Hepatocyte (in vitro differentiated cells): Measurements from ENCODE around the gene SLCO3A1. TPM values are rescaled to one million over a fixed set of nuclear protein-coding genes. Genes with fewer than 3 reads are reported as not detected.

Experiments
- DNase-seq: peaks from one replicate; pipeline ENCODE4 v3.0.0-alpha.2; 2016; ENCODE audit warnings: low spot score
- H2AFZ ChIP-seq: fragments of 200-600 bp; sonication (generic); 2 replicates; pipeline ENCODE4 v1.6.0; 2016; ENCODE audit warnings: antibody characterized with exemption, mild to moderate bottlenecking
- H3K27ac ChIP-seq: fragments of 200-600 bp; sonication (generic); 2 replicates; pipeline ENCODE4 v1.5.1; 2016; ENCODE audit warnings: mild to moderate bottlenecking
- H3K27me3 ChIP-seq: fragments of 200-600 bp; sonication (generic); 2 replicates; pipeline ENCODE4 v1.6.1; 2016
- H3K36me3 ChIP-seq: fragments of 200-600 bp; sonication (generic); replicated peaks from 2 replicates; pipeline ENCODE4 v1.5.1; 2016; ENCODE audit warnings: low read depth; ENCODE audit not compliant: insufficient read depth
- H3K4me1 ChIP-seq: fragments of 200-600 bp; sonication (generic); 2 replicates; pipeline ENCODE4 v1.5.1; 2016; ENCODE audit warnings: mild to moderate bottlenecking, moderate library complexity; ENCODE audit not compliant: insufficient read depth
- H3K4me2 ChIP-seq: fragments of 200-600 bp; sonication (generic); 2 replicates; pipeline ENCODE4 v1.6.0; 2016
- H3K4me3 ChIP-seq: fragments of 200-600 bp; sonication (generic); 2 replicates; pipeline ENCODE4 v1.5.1; 2016; ENCODE audit warnings: mild to moderate bottlenecking
- H3K79me2 ChIP-seq: fragments of 200-600 bp; sonication (generic); 2 replicates; pipeline ENCODE4 v1.6.0; 2017; ENCODE audit warnings: mild to moderate bottlenecking
- H3K9me2 ChIP-seq: fragments of 200-600 bp; sonication (generic); replicated peaks from 2 replicates; pipeline ENCODE4 v1.6.0; 2017; ENCODE audit warnings: mild to moderate bottlenecking; ENCODE audit not compliant: insufficient read depth
- H3K9me3 ChIP-seq: fragments of 200-600 bp; sonication (generic); 2 replicates; pipeline ENCODE4 v1.5.1; 2016; ENCODE audit warnings: low read depth, mild to moderate bottlenecking
- H4K20me1 ChIP-seq: fragments of 200-600 bp; sonication (generic); 2 replicates; pipeline ENCODE4 v1.6.0; 2016; ENCODE audit warnings: mild to moderate bottlenecking; ENCODE audit not compliant: insufficient read depth, poor library complexity, severe bottlenecking
- EZH2 ChIP-seq: fragments of 200-600 bp; sonication (generic); IDR thresholded peaks from 2 replicates; pipeline ENCODE4 v1.6.1; 2016; ENCODE audit warnings: antibody characterized with exemption, mild to moderate bottlenecking, borderline replicate concordance
- EZH2phosphoT487 ChIP-seq: fragments of 200-600 bp; sonication (generic); IDR thresholded peaks from one replicate; pipeline ENCODE4 v1.6.1; 2018; ENCODE audit warnings: antibody characterized with exemption, mild to moderate bottlenecking, low read depth, moderate library complexity; ENCODE audit not compliant: unreplicated experiment, severe bottlenecking
- WGBS: methylation state at CpG from one replicate; pipeline ENCODE4 v1.1.6; 2016; ENCODE audit warnings: low lambda C conversion rate; ENCODE audit errors: missing lambda C conversion rate; 5-methylcytosine and 5-hydroxymethylcytosine counted together
- polyA plus RNA-seq: library from polyadenylated mRNA; unstranded; fragments of >200 nt; fragmentation: Nextera tagmentation; extraction: Ambion mirVana; gene quantifications from 2 replicates; pipeline ENCODE4 v1.2.1, GENCODE V29; 2016
- total RNA-seq: library from RNA; depleted of rRNA; stranded (reverse); fragments of >200 nt; gene quantifications from 2 replicates; pipeline ENCODE4 v1.2.3, GENCODE V29; 2014
- TF ChIP-seq, protein P1 (sequence below): fragments of 200-600 bp; sonication (generic); IDR thresholded peaks from 2 replicates; pipeline ENCODE4 v1.5.1; 2016; ENCODE audit warnings: antibody characterized with exemption, mild to moderate bottlenecking; ENCODE audit not compliant: poor library complexity

The SLCO3A1 gene
- total and polyA plus RNA-seq, 2 experiments from 2014 or later = 1.3 to 5.4 TPM

DNA sequence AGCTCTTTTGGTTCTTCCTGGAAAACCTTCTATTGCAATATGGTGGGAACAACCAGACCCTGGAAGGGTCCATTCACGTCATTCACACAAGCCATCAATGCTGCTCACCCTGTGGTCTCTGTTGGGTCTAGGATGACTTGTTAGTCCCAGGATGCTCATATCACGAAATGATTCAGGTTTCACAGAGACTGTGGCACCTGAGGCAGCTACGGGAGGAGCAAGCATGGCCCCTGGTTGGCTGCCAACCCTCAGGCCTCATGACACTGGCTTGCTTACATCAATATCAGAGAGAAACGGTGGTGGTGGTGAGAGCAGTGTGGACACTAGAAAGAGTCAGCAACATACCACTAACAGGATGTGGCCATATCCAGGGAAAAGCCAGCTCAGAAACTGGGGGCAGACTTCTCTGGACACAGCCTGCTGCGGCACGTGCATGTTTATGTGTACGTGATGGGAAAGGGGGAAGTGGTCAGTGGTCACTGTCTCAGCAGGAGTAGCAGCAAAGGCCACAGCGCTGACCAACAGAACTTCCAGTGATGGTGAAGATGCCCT, 331.2 kb downstream of the SLCO3A1 start:
- no peaks in the 10 kb centered on the region for H3K27me3 ChIP-seq
- no peak overlapping the region for H2AFZ ChIP-seq
- no peaks in the 10 kb centered on the region for H4K20me1 ChIP-seq
- TF ChIP-seq EZH2phosphoT487 = no peak
- TF ChIP-seq, protein P1, sequence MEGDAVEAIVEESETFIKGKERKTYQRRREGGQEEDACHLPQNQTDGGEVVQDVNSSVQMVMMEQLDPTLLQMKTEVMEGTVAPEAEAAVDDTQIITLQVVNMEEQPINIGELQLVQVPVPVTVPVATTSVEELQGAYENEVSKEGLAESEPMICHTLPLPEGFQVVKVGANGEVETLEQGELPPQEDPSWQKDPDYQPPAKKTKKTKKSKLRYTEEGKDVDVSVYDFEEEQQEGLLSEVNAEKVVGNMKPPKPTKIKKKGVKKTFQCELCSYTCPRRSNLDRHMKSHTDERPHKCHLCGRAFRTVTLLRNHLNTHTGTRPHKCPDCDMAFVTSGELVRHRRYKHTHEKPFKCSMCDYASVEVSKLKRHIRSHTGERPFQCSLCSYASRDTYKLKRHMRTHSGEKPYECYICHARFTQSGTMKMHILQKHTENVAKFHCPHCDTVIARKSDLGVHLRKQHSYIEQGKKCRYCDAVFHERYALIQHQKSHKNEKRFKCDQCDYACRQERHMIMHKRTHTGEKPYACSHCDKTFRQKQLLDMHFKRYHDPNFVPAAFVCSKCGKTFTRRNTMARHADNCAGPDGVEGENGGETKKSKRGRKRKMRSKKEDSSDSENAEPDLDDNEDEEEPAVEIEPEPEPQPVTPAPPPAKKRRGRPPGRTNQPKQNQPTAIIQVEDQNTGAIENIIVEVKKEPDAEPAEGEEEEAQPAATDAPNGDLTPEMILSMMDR = no peak
- TF ChIP-seq EZH2 = no peak
- WGBS = 93% methylated on average over 8 of the region's 8 CpGs
- no peaks in the 10 kb centered on the region for H3K4me1 ChIP-seq
- no peak for DNase-seq
- no peak overlapping the region for H3K4me2 ChIP-seq
- no peaks in the 10 kb centered on the region for H3K79me2 ChIP-seq
- peaks cover under 1% of the 10 kb centered on the region for H3K9me2 ChIP-seq
- no peak overlapping the region for H3K4me3 ChIP-seq
- H3K36me3 ChIP-seq = no peaks in the 10 kb centered on the region
- H3K9me3 ChIP-seq = no peaks in the 10 kb centered on the region
- no peak overlapping the region for H3K27ac ChIP-seq

DNA sequence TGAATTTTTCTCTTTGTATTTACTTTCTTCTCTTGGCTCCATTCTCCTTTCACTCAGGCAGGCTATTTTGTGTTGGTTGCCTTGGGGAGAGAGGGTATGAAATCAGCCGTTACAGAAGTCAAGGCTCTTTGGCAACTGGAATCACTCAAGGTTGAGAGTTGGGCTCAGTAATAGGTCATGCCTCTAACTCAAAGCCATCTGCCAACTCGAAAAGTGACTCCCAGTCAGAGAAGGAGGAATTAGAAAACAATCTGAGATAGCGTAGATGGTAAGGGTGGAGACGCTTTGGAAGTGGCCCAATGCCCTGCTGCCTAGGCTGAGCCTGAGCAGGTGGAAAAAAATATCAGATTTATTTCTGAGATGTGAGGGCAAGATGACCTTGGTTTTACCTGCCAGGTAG, 334.5 kb downstream of the SLCO3A1 start:
- WGBS = 61% methylated on average over 4 of the region's 4 CpGs

DNA sequence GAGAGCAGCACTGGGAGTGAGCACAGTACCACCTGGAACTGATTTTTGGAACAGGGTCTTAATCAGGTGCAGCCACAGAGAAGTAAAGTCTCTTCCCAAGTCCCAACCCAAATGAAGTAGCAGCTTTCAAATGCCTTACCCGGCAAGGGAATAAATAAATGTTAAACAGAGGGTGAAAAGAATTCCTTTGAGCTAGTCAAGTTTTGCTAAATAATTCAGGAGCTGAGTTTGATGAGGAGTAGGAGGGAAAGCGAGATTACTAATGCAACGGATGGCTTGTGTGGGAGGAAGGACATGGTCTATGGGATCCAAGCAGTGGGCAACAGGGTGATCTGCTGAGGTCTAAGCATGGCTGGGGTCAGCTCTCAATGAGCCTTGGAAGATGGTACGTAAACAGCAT, 335.7 kb downstream of the SLCO3A1 start:
- no peak for TF ChIP-seq EZH2phosphoT487
- TF ChIP-seq, protein P1 = no peak
- TF ChIP-seq EZH2 = no peak
- no peaks in the 10 kb centered on the region for H4K20me1 ChIP-seq
- no peaks in the 10 kb centered on the region for H3K9me3 ChIP-seq
- DNase-seq = no peak
- H3K9me2 ChIP-seq = no peaks in the 10 kb centered on the region
- H3K27ac ChIP-seq = no peak overlapping the region
- no peak overlapping the region for H3K4me2 ChIP-seq
- no peaks in the 10 kb centered on the region for H3K79me2 ChIP-seq
- no peaks in the 10 kb centered on the region for H3K27me3 ChIP-seq
- 90% methylated on average over 4 of the region's 4 CpGs for WGBS
- no peaks in the 10 kb centered on the region for H3K4me1 ChIP-seq
- H3K36me3 ChIP-seq = no peaks in the 10 kb centered on the region
- H2AFZ ChIP-seq = no peak overlapping the region
- H3K4me3 ChIP-seq = no peak overlapping the region

More for the DNA sequence above, 334.5 kb downstream of the SLCO3A1 start:
- TF ChIP-seq, protein P1 = no peak
- TF ChIP-seq EZH2 = no peak
- TF ChIP-seq EZH2phosphoT487 = no peak
- Histone ChIP-seq H3K9me3 (no peaks in the 10 kb centered on the region), H3K9me2 (no peaks in the 10 kb centered on the region), H3K4me3 (no peak overlapping the region), H3K36me3 (no peaks in the 10 kb centered on the region), H2AFZ (no peak overlapping the region), H3K27me3 (no peaks in the 10 kb centered on the region), H3K27ac (no peak overlapping the region), H3K4me2 (no peak overlapping the region), H4K20me1 (no peaks in the 10 kb centered on the region), H3K79me2 (no peaks in the 10 kb centered on the region), H3K4me1 (no peaks in the 10 kb centered on the region)
- DNase-seq = no peak

DNA sequence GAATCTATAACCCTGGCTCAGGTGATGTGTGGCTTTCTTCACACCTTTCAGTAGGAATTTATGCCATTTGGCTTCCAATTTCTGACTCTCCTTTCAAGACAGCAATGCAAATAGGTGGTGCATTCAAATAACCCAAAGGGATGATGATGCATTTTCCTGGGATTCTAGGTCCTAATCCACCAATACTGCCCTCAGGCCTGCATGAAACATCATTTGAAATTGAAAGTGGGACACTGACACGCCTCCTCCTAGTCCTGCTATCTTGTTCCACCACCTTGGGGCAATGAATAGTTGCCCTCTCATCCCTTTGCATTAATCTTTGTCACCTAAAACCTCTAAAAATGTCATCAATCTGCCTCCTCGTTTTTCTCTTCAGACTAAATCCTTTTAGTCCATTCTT, 341.7 kb downstream of the SLCO3A1 start:
- Histone ChIP-seq H3K79me2 (no peaks in the 10 kb centered on the region), H3K9me2 (no peaks in the 10 kb centered on the region), H2AFZ (no peak overlapping the region), H4K20me1 (no peaks in the 10 kb centered on the region), H3K27me3 (no peaks in the 10 kb centered on the region), H3K36me3 (no peaks in the 10 kb centered on the region), H3K27ac (no peak overlapping the region), H3K9me3 (no peaks in the 10 kb centered on the region), H3K4me3 (no peak overlapping the region), H3K4me1 (no peaks in the 10 kb centered on the region), H3K4me2 (no peak overlapping the region)
- 79% methylated on average over 2 of the region's 2 CpGs for WGBS
- no peak for DNase-seq
- TF ChIP-seq EZH2phosphoT487 (no peak), EZH2 (no peak)
- TF ChIP-seq, protein P1 = no peak
